ENCODE measurements around the gene CDH4. TPM values are rescaled to one million over a fixed set of nuclear protein-coding genes. Genes with fewer than 3 reads are reported as not detected.

The CDH4 gene
- polyA plus RNA-seq, 1 donor (not counting 4 experiments of a cell fraction or from before 2014, with no cell fraction given) = 2.2 TPM

- dilution Hi-C loops (cut with MboI; ENCODE audit: extremely low pct_ligation_motif_present, low sequenced_read_pairs) = no loop called here
- Histone ChIP-seq H3K36me3 (ENCODE audit: control insufficient read depth in 2 of 2, extremely low read depth in 1 of 2, insufficient read depth in 2 of 2, low read length in 2 of 2) (no peaks in the 10 kb centered on the region), H3K9ac (ENCODE audit: control insufficient read depth, extremely low read depth, insufficient read depth, low read length) (no peak overlapping the region), H3K4me2 (ENCODE audit: control insufficient read depth, extremely low read depth, insufficient read depth, low read depth, low read length) (no peak overlapping the region), H3K79me2 (ENCODE audit: control insufficient read depth, insufficient read depth, low read length) (no peaks in the 10 kb centered on the region), H3K27me3 (ENCODE audit: control insufficient read depth, extremely low read depth, insufficient read depth, low read length) (no peaks in the 10 kb centered on the region), H3K4me1 (ENCODE audit: control insufficient read depth, extremely low read depth, insufficient read depth, low read length) (no peaks in the 10 kb centered on the region), H3K27ac (ENCODE audit: control insufficient read depth, insufficient read depth, low read length) (no peak overlapping the region), H4K20me1 (ENCODE audit: control insufficient read depth, extremely low read depth, insufficient read depth, low read length) (peaks cover 10% of the 10 kb centered on the region), H3K9me1 (ENCODE audit: control insufficient read depth, extremely low read depth, insufficient read depth, low read length) (no peaks in the 10 kb centered on the region), H2AFZ (ENCODE audit: control insufficient read depth, low read length) (no peak overlapping the region), H3K9me3 (ENCODE audit: control insufficient read depth, low read depth, low read length) (no peaks in the 10 kb centered on the region), H3K4me3 (ENCODE audit: control insufficient read depth in 2 of 3, extremely low read depth in 1 of 3, insufficient read depth in 2 of 3, low read depth in 1 of 3, low read length in 3 of 3) (no peak overlapping the region)
- no peak for FAIRE-seq
- DNase-seq (ENCODE audit: low read depth, low spot score) = no peak
- TF ChIP-seq EZH2 (IDR thresholded peaks at IDR 0.05; ENCODE audit: low read length) (no peak), CTCF (optimal IDR thresholded peaks at IDR 0.05 in 1 of 3, IDR thresholded peaks at IDR 0.05 in 1 of 3, conservative IDR thresholded peaks at IDR 0.05 in 1 of 3; ENCODE audit: extremely low read depth in 1 of 3, insufficient read depth in 2 of 3, low read length in 3 of 3) (no peak)
Observed at GRCh38 chr20:61397790-61398189, 145.7 kb downstream of the CDH4 start.

DNA sequence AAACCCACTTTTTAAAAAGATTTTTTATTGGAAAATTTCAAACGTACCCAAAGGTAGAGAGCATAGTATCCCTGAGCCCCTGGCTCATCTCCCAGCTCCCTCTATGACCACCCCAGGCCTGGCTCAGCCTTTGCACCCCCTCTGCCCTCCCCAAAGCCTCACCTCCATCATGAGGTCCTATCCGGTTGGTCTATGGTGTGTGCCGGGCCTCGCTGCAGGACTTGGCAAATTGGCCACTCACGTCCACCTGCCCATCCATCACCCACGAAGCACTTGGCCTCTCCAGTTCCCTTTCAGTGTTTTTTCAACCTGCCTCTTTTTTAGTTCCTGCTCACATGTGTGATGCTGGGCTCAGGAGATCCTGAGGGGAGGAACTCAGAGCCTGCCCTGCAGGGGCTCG lies 147.4 kb downstream of the CDH4 start:
- Histone ChIP-seq H3K9ac (ENCODE audit: control insufficient read depth, extremely low read depth, insufficient read depth, low read length) (no peak overlapping the region), H3K4me1 (ENCODE audit: control insufficient read depth, extremely low read depth, insufficient read depth, low read length) (no peaks in the 10 kb centered on the region), H3K36me3 (ENCODE audit: control insufficient read depth in 2 of 2, extremely low read depth in 1 of 2, insufficient read depth in 2 of 2, low read length in 2 of 2) (no peaks in the 10 kb centered on the region), H4K20me1 (ENCODE audit: control insufficient read depth, extremely low read depth, insufficient read depth, low read length) (peaks cover 10% of the 10 kb centered on the region), H3K4me2 (ENCODE audit: control insufficient read depth, extremely low read depth, insufficient read depth, low read depth, low read length) (no peak overlapping the region), H2AFZ (ENCODE audit: control insufficient read depth, low read length) (no peak overlapping the region), H3K9me1 (ENCODE audit: control insufficient read depth, extremely low read depth, insufficient read depth, low read length) (no peaks in the 10 kb centered on the region), H3K27me3 (ENCODE audit: control insufficient read depth, extremely low read depth, insufficient read depth, low read length) (no peaks in the 10 kb centered on the region), H3K9me3 (ENCODE audit: control insufficient read depth, low read depth, low read length) (no peaks in the 10 kb centered on the region), H3K4me3 (ENCODE audit: control insufficient read depth in 2 of 3, extremely low read depth in 1 of 3, insufficient read depth in 2 of 3, low read depth in 1 of 3, low read length in 3 of 3) (no peak overlapping the region), H3K79me2 (ENCODE audit: control insufficient read depth, insufficient read depth, low read length) (no peaks in the 10 kb centered on the region), H3K27ac (ENCODE audit: control insufficient read depth, insufficient read depth, low read length) (no peak overlapping the region)
- DNase-seq (ENCODE audit: low read depth, low spot score) (no peak), FAIRE-seq (no peak)
- dilution Hi-C loops (cut with MboI; ENCODE audit: extremely low pct_ligation_motif_present, low sequenced_read_pairs) = no loop called here
- TF ChIP-seq CTCF (optimal IDR thresholded peaks at IDR 0.05 in 1 of 3, IDR thresholded peaks at IDR 0.05 in 1 of 3, conservative IDR thresholded peaks at IDR 0.05 in 1 of 3; ENCODE audit: extremely low read depth in 1 of 3, insufficient read depth in 2 of 3, low read length in 3 of 3) = no peak
- no peak for TF ChIP-seq EZH2 (IDR thresholded peaks at IDR 0.05; ENCODE audit: low read length)

Data from keratinocyte (primary cell).